Caco-2 (cell line): ENCODE measurements around the gene ATG9A. TPM values are rescaled to one million over a fixed set of nuclear protein-coding genes. Genes with fewer than 3 reads are reported as not detected.

Source experiments
- BruUV-seq: library from RNA; stranded (reverse); fragments of 400-500 nt; replicated peaks from 2 replicates; lab custom pipeline; 2021; lab: Mats Ljungman, UMichigan
- CTCF ChIA-PET: fragments of 300-600 bp; sonication (Branson Sonifier 250); formaldehyde crosslinking; loops from one replicate; lab custom pipeline; 2022; ENCODE audit warnings: antibody characterized with exemption; lab: Charles Lee
- POLR2A ChIA-PET: fragments of 300-600 bp; sonication (Branson Sonifier 250); formaldehyde crosslinking; loops from one replicate; lab custom pipeline; 2022; ENCODE audit warnings: antibody characterized with exemption; lab: Charles Lee
- DNase-seq, 2 experiments: peaks; one replicate each; pipeline versions ENCODE4 v3.0.0 to v3.0.0-alpha.2; 2020 to 2022
- H3K27me3 ChIP-seq: replicated peaks from 2 replicates; pipeline ENCODE4 v1.6.0; 2011; ENCODE audit warnings: low read length; ENCODE audit not compliant: control insufficient read depth, insufficient read depth
- H3K36me3 ChIP-seq: 2 replicates; pipeline ENCODE4 v1.5.1; 2011; ENCODE audit warnings: low read length; ENCODE audit not compliant: control insufficient read depth, insufficient read depth
- H3K4me1 ChIP-seq: fragments of 250-450 bp; sonication (Bioruptor Pico); 2 replicates; pipeline ENCODE4 v1.5.1; 2020; ENCODE audit warnings: mild to moderate bottlenecking
- H3K4me3 ChIP-seq: 2 replicates; pipeline ENCODE4 v1.5.1; 2011; ENCODE audit warnings: low read depth, mild to moderate bottlenecking, control low read depth, low read length
- H3K9me3 ChIP-seq: fragments of 250-450 bp; sonication (Bioruptor Pico); 2 replicates; pipeline ENCODE4 v1.5.1; 2020; ENCODE audit warnings: mild to moderate bottlenecking, moderate library complexity
- H3K27ac Mint-ChIP-seq: one replicate; pipeline ENCODE4 v1.8.0; 2022; ENCODE audit warnings: mixed read lengths; ENCODE audit not compliant: unreplicated experiment
- H3K27me3 Mint-ChIP-seq: one replicate; pipeline ENCODE4 v1.8.0; 2022; ENCODE audit warnings: mixed read lengths; ENCODE audit not compliant: insufficient read depth, unreplicated experiment
- H3K36me3 Mint-ChIP-seq: one replicate; pipeline ENCODE4 v1.8.0; 2022; ENCODE audit warnings: mild to moderate bottlenecking, mixed read lengths; ENCODE audit not compliant: insufficient read depth, unreplicated experiment
- H3K4me1 Mint-ChIP-seq: one replicate; pipeline ENCODE4 v1.8.0; 2022; ENCODE audit warnings: low read depth, mixed read lengths; ENCODE audit not compliant: unreplicated experiment
- H3K4me3 Mint-ChIP-seq: one replicate; pipeline ENCODE4 v1.8.0; 2022; ENCODE audit warnings: mild to moderate bottlenecking, moderate library complexity, mixed read lengths; ENCODE audit not compliant: unreplicated experiment
- H3K9me3 Mint-ChIP-seq: one replicate; pipeline ENCODE4 v1.8.0; 2022; ENCODE audit warnings: mixed read lengths; ENCODE audit not compliant: unreplicated experiment
- intact Hi-C: fragments of 100-400 bp; cut with micrococcal nuclease; formaldehyde crosslinking; loops from one replicate; pipeline ENCODE4 v1.10.0; 2022; ENCODE audit not compliant: unreplicated experiment
- total RNA-seq: library from RNA; stranded (reverse); gene quantifications from 2 replicates; pipeline ENCODE4 v1.2.3, GENCODE V29; 2022
- TF ChIP-seq, protein P1 (sequence below), 2 experiments: fragments of 200-600 bp in 1 of 2; IDR thresholded peaks; 1 replicate in 1 of 2; 2 replicates in 1 of 2; pipeline versions ENCODE4 v1.5.1 to v1.8.0; 2011 to 2022; ENCODE audit warnings: antibody characterized with exemption in 1 of 2, control low read depth in 1 of 2, inconsistent platforms in 1 of 2, low read depth in 1 of 2, low read length in 1 of 2, mild to moderate bottlenecking in 1 of 2, moderate library complexity in 1 of 2; ENCODE audit not compliant: insufficient read depth in 1 of 2, severe bottlenecking in 1 of 2, unreplicated experiment in 1 of 2

Gene ATG9A
- total RNA-seq, 1 experiment from 2014 or later = 62.9 TPM

DNA sequence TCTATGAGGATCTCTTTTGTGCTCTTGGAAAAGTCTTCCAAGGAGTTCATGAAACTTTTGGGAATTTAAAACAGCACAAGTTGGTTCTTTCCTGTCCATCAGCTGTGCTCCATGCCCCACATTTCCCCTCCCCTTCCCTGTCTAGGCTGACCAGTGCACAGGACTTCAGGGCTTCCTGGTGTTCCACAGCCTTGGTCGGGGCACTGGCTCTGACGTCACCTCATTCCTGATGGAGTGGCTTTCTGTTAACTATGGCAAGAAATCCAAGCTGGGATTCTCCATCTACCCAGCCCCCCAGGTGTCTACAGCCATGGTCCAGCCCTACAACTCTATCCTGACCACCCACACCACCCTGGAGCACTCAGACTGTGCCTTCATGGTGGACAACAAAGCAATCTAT is 41.6 kb upstream of the ATG9A start:
- DNase-seq = no peak
- intact Hi-C loops = no loop called here
- CTCF ChIA-PET = interaction anchor here (0.6 kb wide), 1 partner anchor 280 kb away, joined by 7 read pairs; no protein-coding TSS in a partner anchor
- peaks cover 4% of the 10 kb centered on the region for H3K36me3 Mint-ChIP-seq
- H3K4me3 Mint-ChIP-seq = no peak overlapping the region
- no peaks in the 10 kb centered on the region for H3K9me3 ChIP-seq
- H3K4me1 Mint-ChIP-seq = peaks cover 5% of the 10 kb centered on the region
- H3K27me3 Mint-ChIP-seq = no peaks in the 10 kb centered on the region
- peak overlapping the region; percentile 30 for H3K27ac Mint-ChIP-seq
- no TSS peak for BruUV-seq
- H3K4me1 ChIP-seq = peaks cover 21% of the 10 kb centered on the region
- POLR2A ChIA-PET = no interaction called here
- TF ChIP-seq, protein P1, sequence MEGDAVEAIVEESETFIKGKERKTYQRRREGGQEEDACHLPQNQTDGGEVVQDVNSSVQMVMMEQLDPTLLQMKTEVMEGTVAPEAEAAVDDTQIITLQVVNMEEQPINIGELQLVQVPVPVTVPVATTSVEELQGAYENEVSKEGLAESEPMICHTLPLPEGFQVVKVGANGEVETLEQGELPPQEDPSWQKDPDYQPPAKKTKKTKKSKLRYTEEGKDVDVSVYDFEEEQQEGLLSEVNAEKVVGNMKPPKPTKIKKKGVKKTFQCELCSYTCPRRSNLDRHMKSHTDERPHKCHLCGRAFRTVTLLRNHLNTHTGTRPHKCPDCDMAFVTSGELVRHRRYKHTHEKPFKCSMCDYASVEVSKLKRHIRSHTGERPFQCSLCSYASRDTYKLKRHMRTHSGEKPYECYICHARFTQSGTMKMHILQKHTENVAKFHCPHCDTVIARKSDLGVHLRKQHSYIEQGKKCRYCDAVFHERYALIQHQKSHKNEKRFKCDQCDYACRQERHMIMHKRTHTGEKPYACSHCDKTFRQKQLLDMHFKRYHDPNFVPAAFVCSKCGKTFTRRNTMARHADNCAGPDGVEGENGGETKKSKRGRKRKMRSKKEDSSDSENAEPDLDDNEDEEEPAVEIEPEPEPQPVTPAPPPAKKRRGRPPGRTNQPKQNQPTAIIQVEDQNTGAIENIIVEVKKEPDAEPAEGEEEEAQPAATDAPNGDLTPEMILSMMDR (IDR thresholded peaks at IDR 0.05; ENCODE audit: insufficient read depth in 1 of 2, low read depth in 1 of 2, low read length in 1 of 2, severe bottlenecking in 1 of 2, unreplicated experiment in 1 of 2) = no peak
- H3K36me3 ChIP-seq = no peaks in the 10 kb centered on the region
- H3K27me3 ChIP-seq = no peaks in the 10 kb centered on the region
- no peaks in the 10 kb centered on the region for H3K9me3 Mint-ChIP-seq
- H3K4me3 ChIP-seq = no peak overlapping the region

DNA sequence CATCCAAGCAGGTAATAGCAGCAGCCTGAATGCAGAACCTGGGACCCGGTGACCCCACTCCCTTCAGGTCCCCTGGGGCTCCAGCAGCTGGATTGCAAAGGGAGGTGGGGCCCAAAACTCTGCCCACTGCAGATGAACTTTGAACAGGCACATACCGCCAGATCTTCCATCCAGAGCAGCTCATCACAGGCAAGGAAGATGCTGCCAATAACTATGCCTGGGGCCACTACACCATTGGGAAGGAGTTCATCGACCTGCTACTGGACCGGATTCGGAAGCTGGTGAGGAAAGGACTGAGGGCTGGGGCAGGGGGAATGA is 40.6 kb upstream of the ATG9A start:
- intact Hi-C loops = no loop called here
- H3K4me3 ChIP-seq = no peak overlapping the region
- no peaks in the 10 kb centered on the region for H3K9me3 ChIP-seq
- TF ChIP-seq, protein P1 (IDR thresholded peaks at IDR 0.05; ENCODE audit: insufficient read depth in 1 of 2, low read depth in 1 of 2, low read length in 1 of 2, severe bottlenecking in 1 of 2, unreplicated experiment in 1 of 2) = no peak
- POLR2A ChIA-PET = no interaction called here
- CTCF ChIA-PET = no interaction called here
- Mint-ChIP-seq H3K4me1 (peaks cover 5% of the 10 kb centered on the region), H3K27ac (no peak overlapping the region), H3K9me3 (no peaks in the 10 kb centered on the region), H3K27me3 (no peaks in the 10 kb centered on the region), H3K36me3 (peaks cover 4% of the 10 kb centered on the region), H3K4me3 (no peak overlapping the region)
- no peak for DNase-seq
- no TSS peak for BruUV-seq
- peaks cover 20% of the 10 kb centered on the region for H3K4me1 ChIP-seq
- H3K27me3 ChIP-seq = no peaks in the 10 kb centered on the region
- no peaks in the 10 kb centered on the region for H3K36me3 ChIP-seq

DNA sequence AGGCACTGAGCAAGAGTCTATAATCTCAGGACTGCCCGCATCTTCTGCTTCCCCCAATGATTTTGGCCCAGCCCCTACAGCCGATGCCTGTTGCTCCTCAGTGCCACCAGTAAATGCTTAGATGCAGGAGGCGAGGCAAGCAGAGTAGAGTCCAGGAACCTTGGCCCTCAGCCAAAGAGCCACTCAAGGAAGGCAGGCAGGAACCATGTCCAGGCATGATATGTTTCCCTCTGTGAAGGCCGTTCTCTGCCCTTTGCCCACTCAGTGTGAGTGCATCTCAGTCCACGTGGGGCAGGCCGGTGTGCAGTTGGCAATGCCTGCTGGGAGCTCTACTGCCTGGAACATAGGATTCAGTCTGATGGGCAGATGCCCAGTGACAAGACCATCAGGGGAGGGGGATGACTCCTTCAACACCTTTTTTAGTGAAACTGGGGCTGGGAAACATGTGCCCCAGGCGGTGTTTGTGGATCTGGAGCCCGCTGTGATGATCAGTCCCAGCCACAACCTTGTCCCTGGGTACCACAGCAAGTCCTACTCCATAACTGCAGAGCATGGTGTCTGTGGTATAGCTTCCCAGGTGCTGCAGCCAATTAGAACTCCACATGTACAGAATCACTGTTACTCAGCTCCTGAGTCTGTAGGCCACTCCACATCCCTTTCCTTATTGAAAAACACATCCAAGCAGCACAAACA is 40.1 kb upstream of the ATG9A start:
- DNase-seq = no peak
- CTCF ChIA-PET = no interaction called here
- intact Hi-C loops = no loop called here
- Histone ChIP-seq H3K36me3 (no peaks in the 10 kb centered on the region), H3K27me3 (no peaks in the 10 kb centered on the region), H3K4me1 (peaks cover 15% of the 10 kb centered on the region), H3K9me3 (no peaks in the 10 kb centered on the region), H3K4me3 (no peak overlapping the region)
- H3K27me3 Mint-ChIP-seq = no peaks in the 10 kb centered on the region
- POLR2A ChIA-PET = no interaction called here
- TF ChIP-seq, protein P1 (IDR thresholded peaks at IDR 0.05; ENCODE audit: insufficient read depth in 1 of 2, low read depth in 1 of 2, low read length in 1 of 2, severe bottlenecking in 1 of 2, unreplicated experiment in 1 of 2) = no peak
- H3K36me3 Mint-ChIP-seq = peaks cover 4% of the 10 kb centered on the region
- no peaks in the 10 kb centered on the region for H3K9me3 Mint-ChIP-seq
- H3K4me3 Mint-ChIP-seq = no peak overlapping the region
- peaks cover 5% of the 10 kb centered on the region for H3K4me1 Mint-ChIP-seq
- no peak overlapping the region for H3K27ac Mint-ChIP-seq
- BruUV-seq = no TSS peak
